CD4-positive, alpha-beta T cell treated with Interleukin-6 at 100 ng/mL for 8 hours (primary cell): ENCODE measurements around the gene TPK1.
A peak's percentile ranks its signal among the peaks of the same experiment; 100 is the strongest.
"Not testable (repeated sequence)": the region's sequence is repeated elsewhere in the genome, so short reads cannot be mapped to it uniquely, and the experiment has no call there.

Experiments used
- DNase-seq: peaks from one replicate; pipeline ENCODE4 v3.0.0-alpha.2; 2020; ENCODE audit warnings: mixed read lengths, low spot score

TPK1 gene

DNA sequence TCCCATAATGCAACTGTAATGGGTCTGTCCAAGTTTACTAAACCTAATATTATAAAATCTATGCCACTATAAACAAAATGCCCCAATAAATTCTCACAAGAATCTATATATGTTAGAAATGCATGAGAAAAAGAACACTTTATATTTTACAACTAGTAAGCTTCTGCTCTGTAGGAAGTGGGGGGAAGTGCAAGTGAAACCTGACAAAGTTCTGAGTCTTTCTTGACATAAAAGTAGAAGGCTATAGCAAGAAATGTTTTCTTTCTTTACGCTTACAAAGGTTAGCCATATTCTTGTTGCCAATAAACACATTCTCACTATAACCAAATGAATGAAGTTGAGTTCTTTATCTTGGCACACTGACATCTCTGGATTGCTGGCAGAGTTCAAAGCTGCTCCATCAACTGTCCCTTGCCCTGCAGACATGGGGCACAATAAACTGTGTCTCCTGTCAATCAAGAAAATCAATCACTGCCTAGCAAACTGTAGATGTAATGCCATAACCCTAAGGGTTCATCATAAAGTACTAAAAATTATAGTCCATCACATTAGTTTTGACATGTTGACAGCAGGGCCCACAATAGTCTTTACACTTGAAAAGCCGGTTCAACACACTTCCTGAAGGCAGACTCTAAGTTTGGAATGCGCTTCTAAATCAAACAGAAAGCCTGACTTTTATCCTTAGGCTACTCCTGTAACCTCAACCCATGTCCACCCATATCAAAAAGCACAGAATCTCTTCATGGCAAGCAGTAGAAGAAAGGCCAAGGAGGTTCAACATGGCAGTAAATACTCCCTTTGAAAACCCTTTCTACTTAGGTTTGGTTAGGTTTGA, 58.6 kb downstream of the TPK1 start:
- no peak for DNase-seq

DNA sequence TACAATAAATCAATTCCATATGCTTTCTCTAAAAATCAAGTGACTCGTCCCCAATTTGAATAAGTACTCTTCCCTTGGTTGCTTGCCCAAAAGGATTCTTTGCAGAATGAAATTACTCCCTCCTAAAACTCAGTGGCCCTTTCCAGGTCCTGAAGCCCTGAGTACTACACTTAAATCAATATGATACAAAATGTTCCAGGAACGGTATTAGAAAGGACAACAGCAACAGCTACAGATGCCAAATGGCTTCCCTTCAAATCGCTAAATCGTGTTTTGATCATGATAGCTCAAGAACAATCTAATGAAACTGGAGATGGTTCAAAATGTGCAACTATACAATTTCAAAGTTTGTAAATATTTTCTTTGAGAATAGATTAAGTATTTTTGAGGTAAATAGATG, 59.4 kb downstream of the TPK1 start:
- no peak for DNase-seq

DNA sequence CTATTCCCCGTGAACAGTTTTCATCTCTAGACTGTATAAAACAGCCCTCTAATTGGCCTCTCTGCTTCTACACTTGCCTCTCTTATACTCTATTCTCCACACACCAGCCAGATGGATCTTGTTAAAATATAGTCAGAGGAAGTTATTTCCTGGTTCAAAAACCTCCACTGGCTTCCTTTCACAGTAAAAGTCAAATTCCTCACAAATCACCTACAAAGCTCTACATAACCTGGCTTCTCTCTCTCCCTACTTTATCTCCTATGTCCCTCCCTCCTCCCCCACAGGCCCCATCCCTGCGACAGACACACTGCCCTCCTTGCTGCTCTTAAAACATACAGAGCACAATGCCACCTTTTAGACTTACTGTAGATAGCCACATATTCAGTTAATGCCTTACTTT, 60.1 kb downstream of the TPK1 start:
- no peak for DNase-seq

DNA sequence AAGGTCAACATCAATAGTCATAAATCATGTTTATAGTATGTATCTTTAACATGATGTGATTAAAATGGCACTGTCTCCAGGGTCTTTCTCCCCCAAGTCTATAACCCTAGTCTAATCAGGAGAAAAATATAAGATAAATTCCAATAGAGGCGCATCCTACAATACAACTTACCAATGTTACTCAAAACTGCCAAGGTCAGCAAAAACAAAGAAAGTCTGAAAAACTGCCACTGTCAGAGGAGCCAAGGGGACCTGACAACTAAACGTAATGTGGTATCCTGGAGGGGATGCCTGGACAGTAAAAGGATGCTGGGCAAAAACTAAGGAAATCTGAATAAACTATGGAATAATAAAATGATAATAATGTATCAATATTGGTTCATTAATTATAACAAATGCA, 63.9 kb downstream of the TPK1 start:
- no peak for DNase-seq

DNA sequence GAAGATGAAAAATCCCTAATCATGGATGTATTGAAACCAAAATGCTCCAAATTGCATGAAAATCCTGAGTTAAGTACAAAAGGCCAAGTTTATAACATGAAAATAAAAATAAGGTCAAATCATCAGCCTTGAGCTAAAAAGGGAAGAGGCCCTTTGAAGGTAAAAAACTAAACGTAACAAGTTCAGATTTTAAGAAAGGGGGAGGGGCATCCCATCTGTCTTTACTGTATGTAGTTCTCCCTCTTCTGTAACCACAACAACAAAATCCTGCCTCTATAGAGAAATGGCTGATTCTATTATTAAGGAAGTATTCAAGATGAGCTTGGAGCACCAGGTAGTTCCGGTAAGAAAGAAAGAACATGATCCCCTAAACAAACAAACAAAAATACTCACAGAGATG, 64.7 kb downstream of the TPK1 start:
- DNase-seq: no peak

DNA sequence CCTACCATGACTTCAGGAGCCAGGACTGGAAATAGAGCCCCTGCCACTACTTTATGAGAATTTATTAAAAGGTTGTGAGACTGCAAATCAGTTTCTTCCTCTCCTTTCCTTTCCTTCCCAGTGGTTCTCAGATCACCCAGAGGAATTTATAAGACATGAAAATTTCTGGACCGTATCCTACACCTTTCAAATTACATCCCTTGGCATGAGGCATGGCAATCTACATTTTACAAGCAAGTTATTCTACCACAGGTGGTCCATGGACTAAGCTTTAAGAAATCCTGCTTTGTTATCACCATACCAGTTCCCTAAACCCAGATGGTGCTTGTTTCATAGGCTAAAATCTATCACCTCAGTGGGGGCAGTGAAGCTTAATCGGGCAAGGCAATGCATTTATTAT, 66.5 kb downstream of the TPK1 start:
- no peak for DNase-seq

DNA sequence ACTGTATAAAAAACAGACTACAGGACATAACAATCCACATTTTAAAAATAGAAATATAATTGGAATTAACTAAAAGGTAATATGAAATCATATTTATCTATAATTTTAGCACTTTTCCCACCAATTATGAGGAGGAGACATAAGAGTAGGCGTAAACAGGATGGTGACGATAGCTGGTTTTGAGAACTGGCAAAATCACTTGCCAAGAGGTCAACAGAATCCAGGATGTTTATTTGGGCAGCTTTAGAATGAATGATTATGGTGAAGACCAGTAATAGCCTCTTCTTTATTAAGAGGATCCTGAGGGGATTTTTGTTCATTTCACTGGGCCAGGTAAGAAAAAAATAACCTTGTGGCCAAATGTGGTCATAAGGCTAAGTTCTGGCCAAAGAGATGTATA, 67.2 kb downstream of the TPK1 start:
- no peak for DNase-seq

DNA sequence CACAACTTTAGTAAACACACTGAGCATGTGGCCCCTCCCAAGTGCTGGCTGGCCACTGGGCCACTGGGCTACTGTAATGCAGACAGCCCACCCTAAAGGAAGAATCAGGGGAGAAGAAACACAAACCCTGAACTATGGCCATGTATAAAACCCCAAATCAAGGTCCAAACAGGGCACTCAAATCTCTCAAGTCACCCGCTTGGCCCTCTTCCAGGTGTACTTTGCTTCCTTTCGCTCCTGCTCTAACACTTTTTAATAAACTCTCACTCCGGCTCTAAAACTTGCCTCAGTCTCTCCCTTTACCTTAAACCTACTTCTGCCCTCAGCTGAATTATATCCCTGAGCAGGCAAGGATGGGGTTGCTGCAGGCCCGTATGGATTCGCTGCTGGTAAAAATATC, 72.6 kb downstream of the TPK1 start:
- DNase-seq: no peak

DNA sequence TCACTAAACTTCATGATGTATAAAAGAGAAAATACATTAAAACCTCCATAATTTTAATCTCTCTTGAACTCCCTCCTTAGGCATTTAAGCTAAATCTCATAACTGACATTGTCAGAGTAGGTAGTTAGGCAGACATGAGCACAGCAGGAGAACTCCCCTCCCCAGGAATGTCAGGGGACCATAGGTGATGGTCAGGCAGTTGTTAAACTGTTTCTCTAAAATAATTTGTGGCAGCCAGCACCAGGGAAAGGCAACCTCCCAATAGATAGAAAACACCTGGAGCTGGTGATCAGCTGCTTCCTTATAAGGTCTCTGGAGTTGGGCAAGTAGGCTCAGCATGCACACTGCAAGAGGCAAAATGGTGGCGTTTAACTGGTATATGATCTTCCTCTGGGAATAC, 73.0 kb downstream of the TPK1 start:
- no peak for DNase-seq

DNA sequence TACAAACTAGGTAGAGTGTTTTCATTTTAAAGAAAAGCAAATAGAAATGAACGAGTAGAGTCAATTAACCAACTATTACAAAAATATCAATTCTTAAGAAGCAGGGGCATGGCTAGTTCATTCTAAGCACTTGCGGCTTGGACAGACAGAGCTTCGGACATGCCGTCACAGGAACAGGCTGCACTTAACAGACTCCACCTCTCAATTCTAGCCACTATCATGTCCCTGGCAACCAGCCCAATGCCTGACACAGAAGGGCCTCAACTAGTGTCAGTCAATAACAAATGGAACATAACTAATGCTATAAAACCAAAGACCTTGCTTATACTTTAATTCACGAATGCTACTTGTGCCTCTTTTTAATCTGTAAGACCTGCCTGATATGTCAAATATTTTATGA, 74.4 kb downstream of the TPK1 start:
- no peak for DNase-seq

DNA sequence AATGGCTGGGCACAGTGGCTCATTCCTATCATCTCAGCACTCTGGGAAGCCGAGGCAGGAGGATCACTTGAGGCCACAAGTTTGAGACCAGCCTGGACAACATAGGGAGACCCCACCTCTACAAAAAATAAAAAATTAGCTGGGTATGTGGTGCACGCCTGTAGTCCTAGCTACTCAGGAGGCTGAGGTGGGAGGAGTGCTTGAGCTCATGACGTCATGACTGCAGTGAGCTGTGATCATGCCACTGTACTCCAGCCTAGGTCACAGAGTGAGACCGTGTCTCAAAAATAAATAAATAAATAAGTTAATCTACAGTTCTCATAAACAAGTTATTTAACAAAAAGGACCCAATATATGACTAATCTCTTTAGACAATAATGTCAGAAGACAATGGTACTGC, 76.2 kb downstream of the TPK1 start:
- DNase-seq: no peak

DNA sequence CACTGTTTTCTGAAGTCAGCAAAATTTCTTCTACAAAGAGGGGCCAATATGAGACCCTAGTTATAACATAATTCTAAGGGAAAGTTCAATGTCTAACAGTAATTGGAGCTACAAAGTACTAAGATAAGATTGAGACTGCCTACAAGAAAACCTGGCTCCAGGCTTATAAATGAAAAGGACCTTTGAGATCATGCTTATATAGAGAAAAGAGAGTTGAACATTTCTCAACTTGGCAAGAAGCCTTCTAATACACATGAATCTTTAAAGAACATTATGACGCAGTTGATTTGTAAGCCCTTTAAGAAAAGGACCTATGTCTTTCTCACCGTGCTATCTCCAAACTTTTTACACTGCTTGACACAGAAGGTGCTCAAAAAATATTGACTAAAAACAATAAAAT, 87.9 kb downstream of the TPK1 start:
- DNase-seq: no peak

DNA sequence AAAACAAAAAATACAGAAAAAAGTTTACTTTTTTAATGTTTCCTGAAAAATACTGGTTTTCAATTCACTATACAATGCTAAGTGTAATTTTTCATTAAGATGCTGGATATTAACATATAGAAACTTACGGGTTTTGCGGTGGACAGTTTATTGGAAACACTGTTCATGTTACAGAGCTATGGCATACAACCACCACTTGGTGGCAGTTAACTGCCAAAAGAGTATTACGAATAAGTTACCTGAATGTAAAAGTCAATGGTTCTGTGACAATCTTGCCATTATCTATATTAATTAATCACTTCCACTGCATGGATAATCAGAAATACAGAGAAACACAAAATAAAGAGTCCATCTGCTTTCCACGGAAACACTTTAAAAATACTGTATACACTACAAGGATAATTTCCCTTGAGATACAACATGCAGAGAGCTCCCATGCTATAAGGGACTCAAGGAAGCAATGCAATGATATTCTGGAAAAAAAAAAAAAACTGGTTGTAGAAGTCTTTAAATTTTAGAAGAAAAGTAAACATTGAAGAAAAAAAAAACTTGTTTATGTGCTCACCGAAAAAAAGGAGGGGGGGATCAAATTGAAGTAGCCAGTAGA, 97.0 kb downstream of the TPK1 start:
- peak; percentile 41 for DNase-seq

DNA sequence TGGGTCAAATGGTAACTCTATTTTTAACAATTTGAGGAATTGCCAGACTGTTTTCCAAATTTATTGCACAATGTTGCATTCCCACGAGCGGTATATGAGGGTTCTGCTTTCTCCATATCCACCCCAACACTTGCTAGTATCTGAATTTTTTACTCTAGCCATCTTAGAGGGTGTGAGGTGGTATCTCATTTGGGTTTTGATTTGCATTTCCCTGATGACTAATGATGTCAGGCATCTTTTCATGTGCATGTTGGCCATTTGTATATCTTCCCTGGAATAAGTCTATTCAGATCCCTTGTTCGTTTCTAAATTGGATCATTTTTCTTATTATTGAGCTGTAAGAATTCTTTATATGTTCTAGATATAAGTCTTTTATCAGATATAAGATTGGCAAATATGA, 97.7 kb downstream of the TPK1 start:
- DNase-seq: no peak

DNA sequence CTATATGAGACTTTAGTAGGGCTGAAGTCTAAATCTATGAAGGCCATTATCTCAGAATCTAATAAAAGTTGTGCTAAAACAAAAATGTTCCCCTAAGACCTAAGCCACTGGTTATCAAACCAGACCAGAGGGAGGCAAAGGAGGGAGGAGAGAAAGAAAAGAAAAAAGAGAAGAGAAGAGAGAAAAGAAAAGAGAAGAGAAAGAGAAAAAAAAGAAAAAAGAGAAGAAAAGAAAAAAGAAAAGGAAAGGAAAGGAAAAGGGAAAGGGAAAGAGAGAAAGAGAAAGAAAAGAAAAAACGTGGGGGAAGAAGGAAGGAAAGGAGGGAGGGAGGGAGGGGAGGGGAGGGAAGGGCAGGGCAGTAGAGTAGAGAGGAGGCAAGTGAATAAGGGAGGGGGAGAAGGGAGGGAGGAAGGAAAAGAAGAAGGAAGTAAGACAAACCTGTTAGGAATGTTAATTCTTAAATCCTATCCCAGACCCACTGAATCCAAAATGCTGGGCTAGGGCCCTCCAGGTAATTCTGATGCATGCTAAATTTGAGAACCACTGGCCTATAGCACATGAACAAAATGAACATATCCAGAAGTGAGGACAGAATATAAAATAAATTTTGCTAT, 98.9 kb downstream of the TPK1 start:
- no peak for DNase-seq

DNA sequence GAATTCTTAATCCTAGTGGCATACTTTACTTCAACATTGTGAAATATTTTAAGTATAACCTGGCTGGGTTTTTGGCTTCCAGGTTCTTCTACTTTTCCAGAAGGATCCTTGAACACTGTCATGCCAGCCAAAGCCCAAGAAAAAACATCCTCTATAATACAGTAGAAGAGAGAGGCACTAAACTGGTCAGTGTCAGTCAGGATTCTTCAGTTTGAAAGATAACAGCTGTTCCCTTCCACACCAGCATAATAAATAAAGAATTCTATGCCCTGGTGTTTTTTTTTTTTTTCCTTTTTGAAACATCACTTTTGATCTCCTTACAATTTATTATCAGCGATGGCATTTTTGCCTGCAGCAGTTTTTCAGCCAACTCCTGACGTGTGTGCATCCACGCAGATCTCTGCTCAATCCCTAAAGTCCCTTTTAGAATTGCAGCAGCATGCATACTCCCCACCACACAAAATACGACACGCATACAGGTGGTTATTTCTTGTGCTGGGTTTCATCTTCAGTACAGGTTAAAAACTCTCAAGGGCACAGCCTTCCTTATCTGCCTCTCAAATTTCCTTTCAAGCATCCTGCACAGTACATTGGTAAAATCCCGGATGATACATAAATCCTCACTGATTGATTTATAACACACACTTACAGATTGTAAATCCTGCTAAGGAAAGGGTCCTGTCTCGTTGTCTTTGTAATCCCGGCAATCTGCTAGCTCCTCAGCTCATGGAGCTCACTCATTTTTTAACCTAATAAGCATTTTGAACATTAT, 100.2 kb downstream of the TPK1 start:
- DNase-seq: no peak

DNA sequence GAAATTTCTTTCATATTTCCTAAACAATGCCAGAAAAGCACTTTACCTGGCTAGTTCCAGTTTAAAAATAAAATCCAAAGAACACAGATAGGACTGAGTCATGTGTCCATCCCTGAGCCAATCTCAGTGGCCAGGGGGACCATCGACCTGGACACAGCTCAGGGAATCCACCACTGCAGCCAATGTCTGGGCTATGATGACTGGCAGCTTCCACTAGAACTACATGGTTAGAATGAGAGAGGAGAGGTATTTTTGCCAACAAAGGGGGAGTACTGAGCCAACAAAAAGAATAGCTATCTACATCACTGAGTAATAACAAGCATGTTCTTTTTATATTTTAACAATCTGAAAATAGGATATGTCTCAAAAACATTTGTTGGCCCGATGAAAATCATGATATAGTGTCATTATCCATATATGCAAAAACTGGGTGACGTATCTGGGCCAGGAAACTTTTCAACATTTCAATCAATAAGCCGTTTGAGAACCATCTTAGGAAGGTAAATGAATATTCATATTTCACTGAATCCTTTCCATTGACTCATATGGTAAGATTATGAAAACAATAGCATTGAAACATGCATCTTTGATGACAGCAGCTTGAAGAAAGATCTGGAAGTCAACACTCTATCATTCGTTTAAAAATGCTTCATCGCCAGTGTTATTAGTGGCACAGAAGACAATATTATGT, 104.0 kb downstream of the TPK1 start:
- DNase-seq: no peak

DNA sequence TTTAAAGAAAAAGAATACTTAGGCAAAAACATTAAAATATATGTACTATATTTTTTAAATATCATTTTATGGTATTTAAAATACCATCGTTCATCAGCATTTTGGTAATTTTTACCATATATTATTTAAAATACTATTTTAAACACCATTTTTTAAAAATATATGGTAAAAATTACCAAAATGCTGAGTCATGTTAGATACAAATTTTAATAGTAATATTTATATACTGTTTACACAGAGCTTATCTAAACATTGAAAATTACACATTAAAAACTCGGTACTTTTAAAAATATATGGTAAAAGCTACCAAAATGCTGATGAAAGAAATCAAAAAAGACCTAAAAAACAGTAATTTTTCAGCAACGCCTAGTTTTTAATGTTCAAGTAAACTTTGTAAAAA, 105.6 kb downstream of the TPK1 start:
- DNase-seq: no peak

DNA sequence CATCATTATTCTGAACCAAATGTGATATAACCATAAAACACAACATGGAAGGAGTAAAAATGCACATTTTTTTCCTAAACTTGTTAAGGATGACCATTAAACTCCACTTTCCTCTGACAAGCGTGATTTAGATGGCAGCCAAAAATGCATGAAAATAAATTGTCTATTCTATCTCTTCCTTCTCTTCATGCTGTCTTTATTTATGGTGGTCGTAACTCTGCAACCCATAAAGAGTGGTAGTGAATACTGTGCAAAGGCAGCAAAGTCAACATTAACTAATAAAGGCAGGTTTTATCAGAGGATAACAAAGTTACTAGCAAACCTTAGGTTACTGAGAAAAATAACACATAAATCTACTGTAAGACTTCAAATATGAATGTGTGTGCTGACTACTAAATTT, 106.6 kb downstream of the TPK1 start:
- no peak for DNase-seq

DNA sequence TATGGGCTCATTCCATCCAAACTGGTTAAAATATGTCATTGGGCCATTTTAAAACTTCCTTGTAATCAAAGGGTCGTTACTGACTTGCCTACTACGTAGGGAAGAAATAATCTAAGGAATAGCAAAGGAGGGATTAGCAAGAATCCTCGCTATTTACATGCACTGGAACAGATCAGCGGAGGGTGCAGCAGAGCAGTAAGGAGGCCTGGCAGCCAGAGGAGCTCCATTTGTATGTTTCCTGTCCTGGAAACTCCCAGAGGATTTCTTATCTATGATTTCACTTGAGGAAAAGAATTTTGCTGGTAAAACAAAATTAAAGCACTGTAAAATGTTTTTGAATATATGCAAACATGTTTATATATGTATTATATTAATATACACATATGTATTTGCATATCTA, 107.3 kb downstream of the TPK1 start:
- DNase-seq: no peak

DNA sequence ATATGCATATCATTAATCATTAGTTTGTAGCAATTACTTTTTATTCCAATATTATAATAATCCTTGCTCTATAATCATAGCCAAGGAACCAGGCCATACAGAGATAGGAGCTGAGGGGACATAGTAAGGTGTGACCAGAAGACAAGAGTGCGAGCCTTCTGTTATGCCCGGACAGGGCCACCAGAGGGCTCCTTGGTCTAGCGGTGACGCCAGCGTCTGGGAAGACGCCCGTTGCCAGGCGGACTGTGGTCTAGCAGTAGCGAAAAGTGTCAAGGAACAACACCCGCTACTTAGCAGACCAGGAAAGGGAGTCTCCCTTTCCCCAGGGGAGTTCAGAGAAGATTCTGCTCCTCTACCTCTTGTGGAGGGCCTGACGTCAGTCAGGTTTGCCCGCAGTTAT, 109.0 kb downstream of the TPK1 start:
- not testable (repeated sequence) for DNase-seq

DNA sequence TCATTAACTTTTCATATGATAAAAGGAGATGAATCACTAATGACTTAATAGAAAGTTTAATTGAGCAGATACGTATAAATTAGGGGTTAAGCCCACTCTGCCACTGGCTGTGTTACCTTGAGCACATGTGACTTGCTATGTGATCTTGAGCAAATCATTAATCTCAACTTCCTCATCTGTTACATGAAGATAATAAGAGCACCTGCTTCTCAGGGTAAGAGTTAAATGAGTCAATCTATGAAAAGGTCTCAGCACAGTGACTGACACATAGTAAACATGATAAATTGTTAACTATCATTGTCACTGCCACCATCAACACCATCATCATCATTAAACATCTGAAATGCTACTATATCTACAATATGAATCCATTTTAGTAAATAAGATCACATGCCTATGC, 110.8 kb downstream of the TPK1 start:
- DNase-seq: no peak
